ENCODE data around the gene JAG2.
A peak's percentile ranks its signal among the peaks of the same experiment; 100 is the strongest.

JAG2 gene

GRCh38 chr14:105131241-105131640, 37.3 kb downstream of the JAG2 start:
- no peaks in the 10 kb centered on the region for H3K36me3 ChIP-seq (ENCODE audit: control insufficient read depth in 1 of 2, insufficient read depth in 2 of 2, low read length in 2 of 2)
- no peak overlapping the region for H3K4me3 ChIP-seq (ENCODE audit: low read depth in 1 of 2, low read length in 2 of 2)
- H3K27me3 ChIP-seq (ENCODE audit: control insufficient read depth in 1 of 2, insufficient read depth in 2 of 2, low read length in 2 of 2): no peaks in the 10 kb centered on the region
- H3K9me3 ChIP-seq (ENCODE audit: control insufficient read depth in 1 of 2, low read length in 2 of 2): peaks cover 0 to 4% of the 10 kb centered on the region in 2 donors
- no peak overlapping the region for H3K9ac ChIP-seq (ENCODE audit: low read depth in 1 of 2, low read length in 2 of 2)
- H3K27ac ChIP-seq (ENCODE audit: low read depth, low read length): no peak overlapping the region
- H3K4me1 ChIP-seq (ENCODE audit: control insufficient read depth in 1 of 2, insufficient read depth in 2 of 2, low read length in 2 of 2): peaks cover 0 to 8% of the 10 kb centered on the region in 2 donors

GRCh38 chr14:105128059-105128458, 40.5 kb downstream of the JAG2 start:
- H3K9ac ChIP-seq (ENCODE audit: low read depth in 1 of 2, low read length in 2 of 2): no peak overlapping the region
- peaks cover 21 to 32% of the 10 kb centered on the region in 2 donors for H3K4me1 ChIP-seq (ENCODE audit: control insufficient read depth in 1 of 2, insufficient read depth in 2 of 2, low read length in 2 of 2)
- H3K27ac ChIP-seq (ENCODE audit: low read depth, low read length): no peak overlapping the region
- H3K9me3 ChIP-seq (ENCODE audit: control insufficient read depth in 1 of 2, low read length in 2 of 2): peaks cover 0 to 4% of the 10 kb centered on the region in 2 donors
- H3K36me3 ChIP-seq (ENCODE audit: control insufficient read depth in 1 of 2, insufficient read depth in 2 of 2, low read length in 2 of 2): no peaks in the 10 kb centered on the region
- H3K4me3 ChIP-seq (ENCODE audit: low read depth in 1 of 2, low read length in 2 of 2): no peak overlapping the region
- peaks cover 0 to 3% of the 10 kb centered on the region in 2 donors for H3K27me3 ChIP-seq (ENCODE audit: control insufficient read depth in 1 of 2, insufficient read depth in 2 of 2, low read length in 2 of 2)

- peaks cover 0 to 3% of the 10 kb centered on the region in 2 donors for H3K27me3 ChIP-seq (ENCODE audit: control insufficient read depth in 1 of 2, insufficient read depth in 2 of 2, low read length in 2 of 2)
- no peak overlapping the region for H3K27ac ChIP-seq (ENCODE audit: low read depth, low read length)
- H3K36me3 ChIP-seq (ENCODE audit: control insufficient read depth in 1 of 2, insufficient read depth in 2 of 2, low read length in 2 of 2): no peaks in the 10 kb centered on the region
- no peak overlapping the region for H3K9ac ChIP-seq (ENCODE audit: low read depth in 1 of 2, low read length in 2 of 2)
- H3K4me3 ChIP-seq (ENCODE audit: low read depth in 1 of 2, low read length in 2 of 2): no peak overlapping the region
- H3K9me3 ChIP-seq (ENCODE audit: control insufficient read depth in 1 of 2, low read length in 2 of 2): peaks cover 2 to 9% of the 10 kb centered on the region in 2 donors
- peaks cover 21 to 32% of the 10 kb centered on the region in 2 donors for H3K4me1 ChIP-seq (ENCODE audit: control insufficient read depth in 1 of 2, insufficient read depth in 2 of 2, low read length in 2 of 2)
Measured at GRCh38 chr14:105126981-105127329, 41.6 kb downstream of the JAG2 start.

- H3K36me3 ChIP-seq (ENCODE audit: control insufficient read depth in 1 of 2, insufficient read depth in 2 of 2, low read length in 2 of 2): no peaks in the 10 kb centered on the region
- H3K9ac ChIP-seq (ENCODE audit: low read depth in 1 of 2, low read length in 2 of 2): no peak overlapping the region
- peaks cover 9 to 15% of the 10 kb centered on the region in 2 donors for H3K9me3 ChIP-seq (ENCODE audit: control insufficient read depth in 1 of 2, low read length in 2 of 2)
- H3K4me3 ChIP-seq (ENCODE audit: low read depth in 1 of 2, low read length in 2 of 2): no peak overlapping the region
- H3K4me1 ChIP-seq (ENCODE audit: control insufficient read depth in 1 of 2, insufficient read depth in 2 of 2, low read length in 2 of 2): peaks cover 21 to 32% of the 10 kb centered on the region in 2 donors
- peaks cover 0 to 3% of the 10 kb centered on the region in 2 donors for H3K27me3 ChIP-seq (ENCODE audit: control insufficient read depth in 1 of 2, insufficient read depth in 2 of 2, low read length in 2 of 2)
- no peak overlapping the region for H3K27ac ChIP-seq (ENCODE audit: low read depth, low read length)
Measured at GRCh38 chr14:105126126-105126980, 42.2 kb downstream of the JAG2 start.

GRCh38 chr14:105124823-105125222, 43.8 kb downstream of the JAG2 start:
- H3K27ac ChIP-seq (ENCODE audit: low read depth, low read length): no peak overlapping the region
- peaks cover 0 to 3% of the 10 kb centered on the region in 2 donors for H3K27me3 ChIP-seq (ENCODE audit: control insufficient read depth in 1 of 2, insufficient read depth in 2 of 2, low read length in 2 of 2)
- H3K9me3 ChIP-seq (ENCODE audit: control insufficient read depth in 1 of 2, low read length in 2 of 2): peaks cover 14 to 15% of the 10 kb centered on the region in 2 donors
- H3K4me3 ChIP-seq (ENCODE audit: low read depth in 1 of 2, low read length in 2 of 2): peak overlapping the region; percentile 44 to 51
- no peak overlapping the region for H3K9ac ChIP-seq (ENCODE audit: low read depth in 1 of 2, low read length in 2 of 2)
- no peaks in the 10 kb centered on the region for H3K36me3 ChIP-seq (ENCODE audit: control insufficient read depth in 1 of 2, insufficient read depth in 2 of 2, low read length in 2 of 2)
- peaks cover 21 to 32% of the 10 kb centered on the region in 2 donors for H3K4me1 ChIP-seq (ENCODE audit: control insufficient read depth in 1 of 2, insufficient read depth in 2 of 2, low read length in 2 of 2)

GRCh38 chr14:105123981-105124765, 44.4 kb downstream of the JAG2 start:
- Histone ChIP-seq H3K9me3 (ENCODE audit: control insufficient read depth in 1 of 2, low read length in 2 of 2) (peaks cover 14 to 15% of the 10 kb centered on the region in 2 donors), H3K4me1 (ENCODE audit: control insufficient read depth in 1 of 2, insufficient read depth in 2 of 2, low read length in 2 of 2) (peaks cover 21 to 32% of the 10 kb centered on the region in 2 donors), H3K27ac (ENCODE audit: low read depth, low read length) (no peak overlapping the region), H3K9ac (ENCODE audit: low read depth in 1 of 2, low read length in 2 of 2) (peak overlapping the region in 1 of 2 donors; percentile 47), H3K27me3 (ENCODE audit: control insufficient read depth in 1 of 2, insufficient read depth in 2 of 2, low read length in 2 of 2) (peaks cover 0 to 3% of the 10 kb centered on the region in 2 donors), H3K4me3 (ENCODE audit: low read depth in 1 of 2, low read length in 2 of 2) (peak overlapping the region; percentile 44 to 51), H3K36me3 (ENCODE audit: control insufficient read depth in 1 of 2, insufficient read depth in 2 of 2, low read length in 2 of 2) (no peaks in the 10 kb centered on the region)

- H3K9ac ChIP-seq (ENCODE audit: low read depth in 1 of 2, low read length in 2 of 2): no peak overlapping the region
- H3K27ac ChIP-seq (ENCODE audit: low read depth, low read length): no peak overlapping the region
- peaks cover 0 to 3% of the 10 kb centered on the region in 2 donors for H3K27me3 ChIP-seq (ENCODE audit: control insufficient read depth in 1 of 2, insufficient read depth in 2 of 2, low read length in 2 of 2)
- peak overlapping the region in 1 of 2 donors; percentile 36 for H3K4me3 ChIP-seq (ENCODE audit: low read depth in 1 of 2, low read length in 2 of 2)
- H3K4me1 ChIP-seq (ENCODE audit: control insufficient read depth in 1 of 2, insufficient read depth in 2 of 2, low read length in 2 of 2): peaks cover 21 to 32% of the 10 kb centered on the region in 2 donors
- H3K36me3 ChIP-seq (ENCODE audit: control insufficient read depth in 1 of 2, insufficient read depth in 2 of 2, low read length in 2 of 2): no peaks in the 10 kb centered on the region
- H3K9me3 ChIP-seq (ENCODE audit: control insufficient read depth in 1 of 2, low read length in 2 of 2): peaks cover 14 to 15% of the 10 kb centered on the region in 2 donors
Measured at GRCh38 chr14:105123064-105123665, 45.4 kb downstream of the JAG2 start.

GRCh38 chr14:105120056-105120455, 48.5 kb downstream of the JAG2 start:
- peaks cover 17 to 19% of the 10 kb centered on the region in 2 donors for H3K4me1 ChIP-seq (ENCODE audit: control insufficient read depth in 1 of 2, insufficient read depth in 2 of 2, low read length in 2 of 2)
- H3K9me3 ChIP-seq (ENCODE audit: control insufficient read depth in 1 of 2, low read length in 2 of 2): peaks cover 14 to 15% of the 10 kb centered on the region in 2 donors
- no peaks in the 10 kb centered on the region for H3K36me3 ChIP-seq (ENCODE audit: control insufficient read depth in 1 of 2, insufficient read depth in 2 of 2, low read length in 2 of 2)
- H3K4me3 ChIP-seq (ENCODE audit: low read depth in 1 of 2, low read length in 2 of 2): no peak overlapping the region
- H3K27ac ChIP-seq (ENCODE audit: low read depth, low read length): no peak overlapping the region
- peaks cover 0 to 3% of the 10 kb centered on the region in 2 donors for H3K27me3 ChIP-seq (ENCODE audit: control insufficient read depth in 1 of 2, insufficient read depth in 2 of 2, low read length in 2 of 2)
- H3K9ac ChIP-seq (ENCODE audit: low read depth in 1 of 2, low read length in 2 of 2): no peak overlapping the region

- Histone ChIP-seq H3K9ac (ENCODE audit: low read depth in 1 of 2, low read length in 2 of 2) (no peak overlapping the region), H3K27me3 (ENCODE audit: control insufficient read depth in 1 of 2, insufficient read depth in 2 of 2, low read length in 2 of 2) (no peaks in the 10 kb centered on the region), H3K27ac (ENCODE audit: low read depth, low read length) (no peak overlapping the region), H3K36me3 (ENCODE audit: control insufficient read depth in 1 of 2, insufficient read depth in 2 of 2, low read length in 2 of 2) (no peaks in the 10 kb centered on the region), H3K9me3 (ENCODE audit: control insufficient read depth in 1 of 2, low read length in 2 of 2) (peaks cover 14 to 15% of the 10 kb centered on the region in 2 donors), H3K4me1 (ENCODE audit: control insufficient read depth in 1 of 2, insufficient read depth in 2 of 2, low read length in 2 of 2) (peaks cover 12 to 14% of the 10 kb centered on the region in 2 donors), H3K4me3 (ENCODE audit: low read depth in 1 of 2, low read length in 2 of 2) (no peak overlapping the region)
Measured at GRCh38 chr14:105119408-105120025, 49.1 kb downstream of the JAG2 start.

Measured in duodenal mucosa (tissue), 2 donors.